NCI-H146 (cell line): ENCODE data around the gene EMC9.
"Not testable (repeated sequence)": the region's sequence is repeated elsewhere in the genome, so short reads cannot be mapped to it uniquely, and the experiment has no call there.

Source experiments
- DNase-seq: peaks from one replicate; lab custom pipeline; 2025; lab: John Stamatoyannopoulos, UW

The EMC9 gene

DNA sequence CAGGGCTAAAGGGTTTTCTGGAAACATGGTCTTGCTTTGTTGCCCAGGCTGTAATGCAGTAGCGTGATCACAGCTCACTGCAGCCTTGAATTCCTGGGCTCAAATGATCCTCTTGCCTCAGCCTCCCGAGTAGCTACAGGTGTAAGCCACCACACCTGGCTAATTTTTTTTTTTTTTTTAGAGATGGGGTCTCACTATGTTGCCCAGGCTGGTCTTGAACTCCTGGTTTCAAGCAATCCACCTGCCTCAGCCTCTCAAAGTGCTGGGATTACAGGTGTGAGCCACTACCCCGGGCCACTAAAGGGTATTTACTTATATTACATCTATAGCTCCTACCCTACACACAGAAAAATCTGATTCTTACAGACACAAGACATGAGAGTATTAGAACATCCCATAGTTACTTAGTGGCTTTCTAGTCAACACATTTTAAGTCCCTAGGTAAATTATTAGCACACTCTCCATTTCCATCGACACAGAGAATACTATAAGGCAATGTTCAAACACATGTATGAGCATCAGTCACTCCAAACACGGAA, 33.0 kb downstream of the EMC9 start:
- DNase-seq, result no peak

DNA sequence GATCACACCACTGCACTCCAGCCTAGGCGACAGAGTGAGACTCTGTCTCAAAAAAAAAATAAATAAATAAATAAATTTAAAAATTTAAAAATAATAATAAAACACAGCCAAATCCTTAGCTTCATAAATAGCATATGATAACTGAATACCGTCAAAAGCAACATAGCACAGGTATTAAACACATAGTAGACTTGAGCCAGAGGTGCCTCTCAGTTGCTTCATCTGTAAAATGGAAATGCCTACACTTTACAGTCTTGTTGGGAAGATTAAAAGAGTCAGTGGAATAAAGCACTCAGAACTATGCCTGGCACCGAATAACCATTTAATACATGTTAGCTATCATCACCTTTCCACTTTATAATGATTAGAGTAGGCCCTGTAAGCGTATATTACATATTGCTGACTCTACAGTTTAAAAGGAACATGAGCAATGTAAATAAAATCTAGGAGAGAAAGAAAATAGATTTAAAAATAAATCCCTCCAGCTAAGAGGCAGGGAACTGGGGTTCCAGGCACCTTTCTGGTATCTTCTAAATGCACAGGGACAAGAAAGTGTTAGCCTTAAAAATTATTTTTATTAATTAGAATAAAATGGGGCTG, 34.6 kb downstream of the EMC9 start:
- DNase-seq, result no peak

DNA sequence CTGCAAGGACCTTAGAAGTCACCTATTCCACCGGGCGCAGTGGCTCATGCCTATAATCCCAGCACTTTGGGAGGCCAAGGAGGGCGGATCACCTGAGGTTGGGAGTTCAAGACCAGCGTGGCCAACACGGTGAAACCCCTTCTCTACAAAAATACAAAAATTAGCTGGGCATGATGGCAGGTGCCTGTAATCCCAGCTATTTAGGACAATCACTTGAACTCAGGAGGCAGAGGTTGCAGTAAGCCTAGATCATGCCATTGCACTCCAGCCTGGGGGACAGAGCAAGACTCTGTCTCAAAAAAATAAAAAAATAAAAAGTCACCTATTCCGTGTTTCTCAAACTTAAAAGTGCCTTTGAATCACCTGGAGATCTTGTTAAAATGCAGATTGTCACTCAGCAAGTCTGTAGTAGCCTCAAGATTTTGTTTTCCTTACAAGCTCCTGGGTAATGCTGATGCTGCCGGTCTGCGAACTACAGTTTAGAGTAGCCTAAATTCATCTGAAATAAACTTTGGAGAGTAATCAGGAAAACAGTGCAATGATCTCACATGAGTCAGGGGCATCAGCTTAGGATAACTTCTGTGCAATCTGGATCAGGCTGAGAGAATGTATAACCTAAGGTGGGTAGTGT, 35.7 kb downstream of the EMC9 start:
- not testable (repeated sequence) for DNase-seq

DNA sequence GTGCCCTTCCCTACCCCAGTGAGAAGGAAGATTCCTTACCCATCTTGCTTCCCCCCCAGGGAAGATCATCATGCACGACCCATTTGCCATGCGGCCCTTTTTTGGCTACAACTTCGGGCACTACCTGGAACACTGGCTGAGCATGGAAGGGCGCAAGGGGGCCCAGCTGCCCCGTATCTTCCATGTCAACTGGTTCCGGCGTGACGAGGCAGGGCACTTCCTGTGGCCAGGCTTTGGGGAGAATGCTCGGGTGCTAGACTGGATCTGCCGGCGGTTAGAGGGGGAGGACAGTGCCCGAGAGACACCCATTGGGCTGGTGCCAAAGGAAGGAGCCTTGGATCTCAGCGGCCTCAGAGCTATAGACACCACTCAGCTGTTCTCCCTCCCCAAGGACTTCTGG, 37.9 kb downstream of the EMC9 start:
- no peak for DNase-seq

DNA sequence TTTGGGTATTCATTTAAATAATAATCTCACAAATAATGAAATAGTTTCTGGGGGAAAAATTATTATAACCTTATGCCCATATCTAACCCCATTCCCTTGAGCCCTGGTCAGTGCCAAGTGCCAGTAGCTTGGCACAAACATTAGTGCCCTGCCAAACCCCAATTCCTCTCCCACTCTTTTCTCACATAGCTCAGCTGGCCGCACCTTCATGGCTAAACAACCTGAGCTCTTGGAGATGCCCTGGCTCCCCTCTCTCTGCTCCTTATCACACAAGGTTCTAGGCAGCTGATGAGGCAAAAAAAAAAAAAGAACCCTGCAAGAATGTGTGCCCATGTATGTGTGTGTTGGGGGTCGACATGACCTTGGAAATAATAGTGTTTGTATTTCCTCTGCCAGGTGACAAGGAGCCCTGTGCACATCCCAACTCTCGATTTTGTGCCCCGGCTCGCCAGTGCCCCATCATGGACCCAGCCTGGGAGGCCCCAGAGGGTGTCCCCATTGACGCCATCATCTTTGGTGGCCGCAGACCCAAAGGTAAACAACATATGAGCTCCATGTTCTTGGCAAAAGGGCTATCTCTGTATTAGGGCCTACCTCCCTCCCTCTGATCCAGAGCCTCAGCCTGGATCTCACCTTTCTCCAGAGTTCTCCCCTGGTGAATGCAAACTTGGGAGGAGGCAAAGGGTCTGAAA, 38.9 kb downstream of the EMC9 start:
- no peak for DNase-seq

DNA sequence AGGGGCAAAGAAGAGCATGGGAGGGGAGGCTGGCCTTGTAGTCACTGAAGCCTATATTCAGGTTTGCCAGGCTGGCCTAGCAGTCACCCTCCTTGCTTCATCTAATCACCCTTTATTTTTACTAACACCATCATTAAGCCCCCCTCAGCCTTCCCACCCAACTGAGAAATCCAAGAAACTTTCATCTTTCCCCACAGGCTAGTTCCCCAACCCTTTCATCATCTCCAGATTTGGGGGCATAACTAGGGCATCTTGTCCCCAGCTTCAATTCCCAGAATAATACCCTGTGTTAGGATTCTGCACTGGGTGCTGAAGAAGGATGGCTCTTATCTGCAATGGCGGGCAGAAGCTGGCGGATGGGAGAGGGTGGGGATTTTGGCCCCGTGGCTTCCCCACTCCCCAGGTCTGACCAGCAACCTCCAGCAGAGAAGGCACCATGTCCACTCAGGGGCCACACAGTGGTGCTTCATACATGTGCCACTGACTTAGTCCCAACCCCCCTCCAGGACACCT, 40.4 kb downstream of the EMC9 start:
- no peak for DNase-seq

DNA sequence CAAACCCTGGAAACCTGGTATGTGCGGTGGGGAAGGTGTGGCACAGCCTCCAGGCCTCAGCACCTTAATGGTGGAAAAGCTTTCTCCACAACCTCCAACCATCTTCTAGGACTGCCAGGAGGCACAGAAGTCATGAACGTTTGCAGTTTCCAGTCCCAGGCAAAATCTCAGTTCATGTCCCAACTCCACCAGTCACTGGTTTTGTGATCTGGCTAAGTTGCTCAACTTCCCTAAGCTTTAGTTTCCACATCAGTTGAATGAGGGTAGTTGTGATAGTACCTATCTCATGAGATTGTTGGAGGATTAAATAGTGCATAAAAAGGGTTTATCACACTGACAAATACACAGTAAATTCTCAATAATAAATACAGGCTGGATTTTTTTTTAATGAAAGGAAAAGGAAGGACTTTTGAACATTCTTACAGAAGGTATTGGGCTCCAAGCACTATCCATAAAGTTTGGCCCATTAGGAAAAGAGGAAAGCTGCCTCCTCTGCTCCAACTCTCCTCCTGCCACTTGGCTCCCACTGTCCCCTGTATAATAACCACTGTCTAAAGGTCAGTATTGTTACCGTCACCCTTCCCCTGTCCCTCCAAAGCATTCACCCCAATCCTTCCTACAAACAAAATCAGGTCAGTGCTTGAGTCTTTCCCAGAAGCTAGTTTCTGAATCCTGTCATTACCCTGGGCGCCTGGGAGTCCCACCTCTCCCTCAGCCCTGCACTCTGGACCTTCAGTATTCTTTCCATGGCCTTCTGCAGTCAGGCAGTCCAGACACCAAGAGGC, 41.0 kb downstream of the EMC9 start:
- DNase-seq, result no peak

DNA sequence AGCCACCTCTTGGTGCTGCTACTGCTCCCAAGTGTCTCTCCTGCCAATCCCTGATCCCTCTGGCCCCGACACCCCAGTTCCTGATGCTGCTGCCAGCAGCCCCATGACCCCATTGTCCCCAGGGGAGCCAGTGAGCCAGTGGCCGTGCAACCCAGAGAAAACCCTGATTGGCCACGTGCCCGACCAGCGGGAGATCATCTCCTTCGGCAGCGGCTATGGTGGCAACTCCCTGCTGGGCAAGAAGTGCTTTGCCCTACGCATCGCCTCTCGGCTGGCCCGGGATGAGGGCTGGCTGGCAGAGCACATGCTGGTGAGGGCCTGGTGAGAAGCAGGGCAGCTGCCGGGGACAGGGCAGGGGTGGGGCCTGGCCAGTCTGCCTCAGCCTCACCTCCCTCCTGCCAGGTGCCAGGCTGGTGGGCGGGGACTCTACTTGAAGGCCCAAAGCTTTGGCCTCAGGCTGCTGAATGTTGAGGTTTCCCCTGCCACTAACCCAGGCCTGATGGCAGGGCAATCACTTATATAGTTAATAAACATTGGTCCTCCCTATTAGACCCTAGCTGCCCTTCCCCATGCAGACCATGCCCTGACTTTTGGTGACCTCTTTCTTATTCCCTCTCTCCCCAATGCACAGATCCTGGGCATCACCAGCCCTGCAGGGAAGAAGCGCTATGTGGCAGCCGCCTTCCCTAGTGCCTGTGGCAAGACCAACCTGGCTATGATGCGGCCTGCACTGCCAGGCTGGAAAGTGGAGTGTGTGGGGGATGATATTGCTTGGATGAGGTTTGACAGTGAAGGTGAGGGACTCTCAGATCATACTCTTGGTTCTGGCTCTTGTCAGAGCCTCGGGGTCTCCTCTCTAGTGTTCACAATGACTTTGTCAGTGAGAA, 42.2 kb downstream of the EMC9 start:
- no peak for DNase-seq

DNA sequence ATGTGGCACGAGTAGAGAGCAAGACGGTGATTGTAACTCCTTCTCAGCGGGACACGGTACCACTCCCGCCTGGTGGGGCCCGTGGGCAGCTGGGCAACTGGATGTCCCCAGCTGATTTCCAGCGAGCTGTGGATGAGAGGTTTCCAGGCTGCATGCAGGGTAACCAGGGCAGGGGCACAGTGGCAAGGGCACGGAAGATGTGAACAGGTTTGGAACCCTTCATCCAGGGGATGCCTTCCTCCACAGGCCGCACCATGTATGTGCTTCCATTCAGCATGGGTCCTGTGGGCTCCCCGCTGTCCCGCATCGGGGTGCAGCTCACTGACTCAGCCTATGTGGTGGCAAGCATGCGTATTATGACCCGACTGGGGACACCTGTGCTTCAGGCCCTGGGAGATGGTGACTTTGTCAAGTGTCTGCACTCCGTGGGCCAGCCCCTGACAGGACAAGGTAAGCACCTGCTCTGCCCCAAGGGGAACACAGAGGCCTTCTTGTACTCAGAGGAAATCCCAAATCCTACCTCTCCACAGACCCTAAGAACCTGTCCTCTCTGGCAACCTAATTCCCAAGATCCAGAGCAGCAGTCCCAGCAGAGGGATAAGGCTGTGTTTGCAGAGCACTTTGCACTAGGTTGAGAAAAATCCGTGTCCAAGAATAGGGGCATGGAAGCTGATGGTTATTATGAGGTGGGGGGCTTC, 43.0 kb downstream of the EMC9 start:
- no peak for DNase-seq

DNA sequence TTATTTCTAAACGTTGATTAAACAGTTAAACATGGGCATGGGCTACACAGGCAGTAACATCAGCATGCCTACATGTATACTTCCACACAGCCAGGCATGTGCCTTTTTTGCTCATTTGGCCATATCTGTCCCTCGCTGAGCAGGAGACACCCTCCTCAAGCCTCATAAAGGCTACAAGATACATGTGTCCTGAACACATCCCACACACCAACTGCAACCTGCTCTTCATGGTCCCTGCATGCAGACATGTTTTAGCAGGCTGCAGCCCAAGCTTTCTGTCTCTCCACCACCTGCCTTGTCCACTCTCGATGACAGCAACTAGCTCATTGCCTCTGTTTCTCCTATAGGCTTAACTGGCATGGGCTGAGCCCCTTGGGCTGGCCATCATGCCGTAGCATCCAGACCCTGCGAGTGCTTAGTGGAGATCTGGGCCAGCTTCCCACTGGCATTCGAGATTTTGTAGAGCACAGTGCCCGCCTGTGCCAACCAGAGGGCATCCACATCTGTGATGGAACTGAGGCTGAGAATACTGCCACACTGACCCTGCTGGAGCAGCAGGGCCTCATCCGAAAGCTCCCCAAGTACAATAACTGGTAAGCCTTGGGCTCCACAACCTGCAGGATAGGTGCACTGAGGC, 44.7 kb downstream of the EMC9 start:
- DNase-seq, result no peak

DNA sequence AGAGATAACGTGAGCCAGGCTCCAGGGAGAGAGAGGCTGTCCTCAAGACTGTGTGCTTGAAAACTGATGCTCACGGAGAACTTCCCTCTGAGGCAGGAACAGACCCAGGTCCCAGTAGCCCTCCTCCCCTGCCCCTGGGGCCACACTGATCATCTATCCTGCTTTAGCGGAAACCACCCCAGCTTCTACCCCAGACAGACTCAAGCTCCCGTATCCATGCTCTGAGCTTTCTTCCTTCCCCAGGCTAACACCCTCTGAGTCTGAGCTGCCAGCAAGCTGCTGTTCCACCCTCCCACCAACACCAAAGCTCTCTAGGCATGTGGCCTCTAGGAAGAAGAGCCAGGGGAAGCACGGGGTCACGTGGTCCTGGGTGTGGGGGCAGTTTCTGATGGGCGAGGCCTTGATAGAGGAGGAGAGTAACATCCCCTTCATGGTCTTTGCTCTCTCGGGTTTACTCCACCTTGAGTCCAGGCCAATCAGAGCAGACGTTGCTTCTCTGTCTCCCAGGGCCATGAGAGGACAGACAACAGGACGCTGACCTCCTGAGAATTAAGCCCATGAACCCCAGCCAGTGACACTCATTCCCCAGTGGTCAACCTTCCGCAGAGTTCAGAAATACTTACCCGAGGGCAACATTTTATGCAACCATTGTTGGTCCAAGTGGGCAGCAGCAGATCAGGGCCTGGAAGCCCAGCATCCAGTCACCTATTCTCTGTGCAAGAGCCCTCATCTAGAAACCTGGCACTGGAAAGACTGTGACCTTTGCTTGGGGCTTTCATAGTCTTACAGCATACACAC, 45.9 kb downstream of the EMC9 start:
- DNase-seq, result peak; percentile 75

DNA sequence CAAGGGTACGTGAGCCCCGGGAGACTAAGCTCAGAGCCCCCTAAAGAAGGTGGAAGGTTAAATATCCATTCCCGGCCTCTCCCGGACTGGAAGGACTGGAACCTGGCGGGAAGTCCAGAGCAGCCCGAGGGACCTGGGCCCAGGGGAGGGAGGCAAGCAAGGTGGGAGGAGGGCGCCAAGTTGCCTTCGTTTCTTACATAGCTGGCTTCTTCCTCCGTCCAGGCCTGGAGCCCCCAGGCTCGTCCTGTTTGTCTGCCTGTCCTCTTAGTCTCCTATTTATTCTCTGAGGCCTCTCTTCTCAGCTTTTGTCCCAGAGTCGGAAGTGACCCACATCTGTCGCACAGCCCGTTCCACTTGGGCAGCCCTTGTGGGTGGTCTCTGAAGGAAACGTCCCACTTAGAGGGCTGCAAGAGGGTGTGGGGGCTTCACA, 46.5 kb downstream of the EMC9 start:
- DNase-seq, result no peak

DNA sequence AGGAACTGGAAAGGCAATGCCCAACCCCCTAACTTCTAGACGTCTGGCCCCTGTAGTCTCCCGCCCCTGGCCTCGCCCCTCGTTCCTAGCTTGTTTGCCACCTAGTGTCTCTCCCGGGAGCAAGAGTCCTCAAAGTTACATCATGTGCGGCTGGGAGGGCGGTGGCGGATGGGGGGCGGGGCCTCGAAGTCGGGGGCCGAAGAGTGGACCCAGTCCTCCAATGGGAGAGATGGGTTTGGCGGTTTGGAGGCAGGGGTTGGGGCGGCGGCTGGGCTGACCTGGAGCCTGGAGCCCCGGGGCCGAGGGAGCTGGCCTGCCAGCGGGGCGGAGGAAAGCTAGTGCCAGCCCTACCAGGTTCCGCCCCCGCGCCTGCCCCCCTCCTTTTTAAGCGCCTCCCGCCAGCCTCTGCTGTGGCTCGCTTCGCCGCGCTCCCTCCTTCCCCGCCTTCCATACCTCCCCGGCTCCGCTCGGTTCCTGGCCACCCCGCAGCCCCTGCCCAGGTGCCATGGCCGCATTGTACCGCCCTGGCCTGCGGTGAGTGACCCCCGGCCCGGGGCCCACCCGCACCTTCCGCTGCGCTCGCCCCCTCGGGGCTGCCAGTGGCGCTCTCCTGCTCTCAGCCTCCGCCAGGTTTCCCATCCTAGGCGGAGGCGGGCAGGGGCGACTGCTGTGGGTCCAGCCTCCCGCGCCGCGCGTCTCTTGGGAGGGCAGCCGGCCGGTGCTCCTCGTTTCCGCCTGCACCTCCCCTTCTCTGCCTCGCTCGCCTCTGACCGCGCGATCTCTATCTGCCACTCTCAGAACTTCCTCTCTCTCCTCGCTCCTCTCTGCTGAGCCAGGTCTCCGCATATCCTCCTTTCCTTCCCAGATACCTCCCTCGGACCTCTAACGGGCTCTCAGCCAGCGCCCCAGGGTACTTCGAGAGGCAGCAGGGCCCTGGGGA, 47.2 kb downstream of the EMC9 start, which contains the start of gene PCK2:
Gene PCK2 (plus strand): TSS at position 411 of the 940 bp plus-strand sequence. CDS start 95 bp downstream, at position 506.
- DNase-seq, result peak; percentile 94

DNA sequence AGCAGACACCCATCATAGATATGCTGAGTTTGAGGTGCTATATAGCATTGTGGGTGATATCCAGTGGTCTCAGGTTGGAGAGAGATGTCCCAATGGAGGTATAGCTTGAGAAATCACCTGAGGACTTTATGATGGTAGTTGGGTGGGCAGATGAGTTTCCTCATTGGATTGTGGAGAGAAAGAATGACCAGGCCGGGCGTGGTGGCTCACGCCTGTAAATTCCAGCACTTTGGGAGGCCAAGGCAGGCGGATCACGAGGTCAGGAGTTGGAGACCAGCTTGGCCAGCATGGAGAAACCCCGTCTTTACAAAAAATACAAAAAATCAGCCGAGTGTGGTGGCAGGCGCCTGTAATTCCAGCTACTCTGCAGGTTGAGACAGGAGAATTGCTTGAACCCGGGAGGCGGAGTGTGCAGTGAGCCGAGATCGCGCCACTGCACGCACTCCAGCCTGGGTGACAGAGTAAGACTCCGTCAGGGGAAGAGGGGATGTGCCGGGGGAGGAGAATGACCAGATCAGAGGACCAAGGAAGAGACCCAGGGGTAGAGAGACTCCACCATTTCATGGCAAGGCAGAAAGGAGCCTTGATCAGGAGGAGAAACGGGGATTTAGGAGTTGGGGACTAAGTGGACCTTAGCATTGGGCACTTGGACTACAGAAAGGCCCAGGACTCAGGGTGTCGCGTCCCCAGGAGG, 48.0 kb downstream of the EMC9 start:
- no peak for DNase-seq

DNA sequence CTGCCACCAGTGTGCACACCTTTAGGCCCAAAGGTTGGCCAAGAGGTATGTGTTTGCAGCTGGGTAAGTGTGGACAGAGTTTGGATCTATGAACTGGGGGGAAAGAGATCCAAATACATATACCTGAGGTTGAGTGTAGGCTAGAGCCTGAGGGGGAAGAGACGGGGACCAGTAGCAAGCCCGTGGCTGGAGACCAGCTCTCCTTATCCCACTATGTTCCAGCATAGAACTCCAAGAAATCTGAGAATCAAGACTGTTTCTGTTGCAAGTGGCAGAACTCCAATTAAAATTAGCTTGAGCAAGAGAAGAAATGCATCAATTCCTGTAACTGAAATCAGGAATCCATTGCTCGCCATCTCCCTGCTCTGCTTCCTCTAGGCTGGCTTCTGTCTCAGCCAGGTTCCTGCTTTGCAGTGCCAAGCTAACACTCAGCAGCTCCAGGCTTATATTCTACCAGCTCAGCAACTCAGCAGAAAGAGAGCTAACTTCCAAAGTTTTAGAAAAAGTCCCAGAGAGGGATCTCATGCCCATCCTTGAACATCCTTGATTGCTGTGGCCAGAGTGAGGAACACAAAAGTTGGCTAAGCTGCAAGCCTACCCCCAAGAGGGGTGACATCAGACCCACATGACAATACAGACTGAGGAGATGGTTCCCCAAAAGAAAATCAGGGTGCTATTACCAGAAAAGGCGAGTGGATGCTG, 48.7 kb downstream of the EMC9 start:
- DNase-seq, result no peak

DNA sequence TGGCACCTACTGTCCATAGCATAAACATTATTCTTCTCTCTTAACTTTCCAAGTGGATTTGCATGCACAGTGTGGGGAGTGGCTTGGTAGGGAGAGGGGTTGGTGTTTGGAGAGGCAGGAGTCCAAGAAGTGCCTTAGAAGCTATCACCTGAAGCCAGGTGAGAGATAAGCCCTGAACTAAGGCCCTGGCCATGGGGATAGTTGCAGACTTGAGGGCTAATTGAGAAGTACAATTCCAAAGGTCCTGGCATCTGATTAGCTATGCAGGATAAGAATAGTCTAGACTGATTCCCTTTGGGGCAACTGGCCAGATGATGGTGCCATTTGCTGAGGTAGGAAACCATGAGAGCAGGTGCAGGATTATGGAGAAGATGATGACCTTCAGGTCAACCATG, 49.3 kb downstream of the EMC9 start:
- no peak for DNase-seq

DNA sequence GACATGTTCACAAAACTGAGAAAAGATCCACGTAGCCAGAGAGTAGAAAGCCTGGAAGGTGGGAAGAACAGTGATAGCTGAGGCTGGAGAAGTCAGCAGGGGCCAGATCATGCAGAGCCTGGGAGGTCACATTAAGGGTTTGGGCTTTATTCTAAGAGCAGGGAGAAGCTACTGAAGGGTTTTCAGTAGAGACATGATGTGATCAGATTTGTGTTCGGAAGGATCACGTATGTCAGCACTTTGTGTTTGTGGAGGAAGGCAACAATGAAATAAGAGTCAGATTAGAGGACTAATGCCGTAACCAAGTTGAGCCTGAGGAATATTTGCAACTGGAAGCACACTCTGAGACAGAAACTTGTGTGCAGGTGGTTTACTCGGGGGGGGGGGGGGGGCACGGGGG, 51.5 kb downstream of the EMC9 start:
- DNase-seq, result no peak
